T-helper 1 cell (primary cell): Measurements from ENCODE around the gene CCNH.

Source experiments
- DNase-seq, 5 donors: peaks; one replicate each; pipeline ENCODE4 v3.0.0-alpha.2; 2012 to 2020

The CCNH gene

DNA sequence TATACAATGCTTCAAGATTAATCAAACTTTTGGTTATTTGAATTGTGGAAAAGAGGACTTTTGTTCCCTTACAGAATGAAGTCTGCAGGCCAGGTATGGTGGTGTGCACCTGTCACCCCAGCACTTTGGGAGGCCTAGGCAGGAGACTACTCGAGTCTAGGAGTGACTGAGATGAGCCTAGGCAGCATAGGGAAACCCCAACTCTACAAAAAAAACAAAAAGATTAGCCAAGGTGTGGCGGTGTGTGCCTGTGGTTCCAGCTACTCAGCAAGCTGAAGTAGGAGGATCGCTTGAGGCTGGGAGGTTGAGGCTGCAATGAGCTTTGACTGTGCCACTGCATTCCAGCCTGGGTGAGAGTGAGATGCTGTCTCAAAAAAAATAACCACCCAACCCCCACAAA, 9.3 kb downstream of the CCNH start:
- no peak for DNase-seq

GRCh38 chr5:87401626-87402025, 11.1 kb downstream of the CCNH start:
- DNase-seq, result no peak

DNA sequence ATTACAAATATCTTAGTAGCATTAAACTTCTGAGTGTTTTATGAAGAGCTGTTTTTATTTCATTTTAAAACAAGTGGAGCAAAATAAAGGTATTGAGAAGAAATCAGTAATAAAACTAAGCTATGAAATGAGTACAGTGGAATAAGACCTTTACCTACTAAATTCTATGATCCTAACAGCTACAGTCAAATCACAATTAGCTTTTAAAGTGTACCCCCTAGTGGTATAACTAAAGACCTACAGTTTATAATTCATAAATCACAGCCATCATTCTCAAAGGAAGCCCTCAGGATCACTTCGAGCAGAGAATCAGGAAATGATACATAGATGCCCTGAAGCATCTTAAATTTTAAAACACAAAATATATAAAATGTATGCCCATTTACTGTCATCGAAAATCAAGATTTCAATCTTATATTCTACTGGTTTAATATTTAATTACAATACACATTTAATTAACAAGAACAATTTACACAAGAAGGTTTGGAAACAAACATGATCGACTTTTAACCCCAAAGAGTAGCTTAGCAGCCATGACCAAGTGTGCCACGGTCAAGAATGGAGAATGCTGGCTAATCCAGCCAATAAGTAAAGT, 12.3 kb downstream of the CCNH start:
- DNase-seq, result peak in 1 of 5 donors; percentile 34

GRCh38 chr5:87399720-87400119, 13.0 kb downstream of the CCNH start:
- no peak for DNase-seq

DNA sequence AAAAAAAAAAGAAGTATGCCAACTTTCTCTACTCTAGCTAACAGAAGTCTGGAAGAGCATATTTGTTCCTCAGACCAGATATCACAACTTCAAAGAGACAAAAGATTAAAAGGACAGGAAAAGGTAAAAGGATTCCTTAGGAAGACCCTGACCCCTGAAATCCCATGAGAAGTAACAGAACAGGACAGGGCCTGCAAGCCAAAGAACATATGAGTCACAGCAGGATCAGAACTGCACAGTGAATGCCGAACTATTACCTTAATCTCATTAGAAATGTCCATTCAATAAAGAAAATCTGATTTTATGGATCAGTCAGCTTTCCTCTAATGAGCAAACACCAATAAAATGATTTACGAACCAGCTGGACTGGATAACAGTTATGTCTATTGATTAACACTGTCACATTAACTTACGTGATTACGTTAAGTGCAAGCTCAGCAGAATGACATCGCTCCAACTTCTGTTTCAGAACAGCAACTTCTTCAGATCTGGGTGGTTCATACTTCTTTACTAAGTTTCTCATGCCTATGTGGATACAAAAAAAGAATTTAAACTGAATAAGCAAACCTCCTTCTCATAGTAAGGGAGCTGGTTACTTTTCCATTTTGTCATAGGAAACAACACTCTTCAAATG, 13.6 kb downstream of the CCNH start:
- DNase-seq, result no peak

GRCh38 chr5:87394411-87395165, 18.1 kb downstream of the CCNH start:
- DNase-seq, result no peak

DNA sequence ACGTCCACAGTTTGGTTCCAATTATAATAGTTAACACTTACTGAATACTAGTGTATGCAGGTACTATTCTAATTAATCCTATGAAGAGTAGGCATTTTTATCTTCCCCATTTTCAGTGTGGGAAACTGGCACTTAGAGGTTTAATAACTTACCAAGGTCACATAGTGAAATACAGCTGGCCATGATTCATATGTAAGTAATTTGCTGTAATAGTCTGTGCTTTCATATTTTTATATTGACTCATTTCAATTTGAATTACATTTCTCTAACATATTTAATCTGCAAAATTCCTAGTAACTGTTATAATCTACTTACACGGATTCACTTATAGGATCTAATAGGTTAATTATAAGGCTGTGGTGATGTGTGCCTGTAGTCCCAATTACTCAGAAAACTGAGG, 19.4 kb downstream of the CCNH start:
- no peak for DNase-seq

GRCh38 chr5:87392801-87393200, 19.9 kb downstream of the CCNH start:
- DNase-seq, result no peak

DNA sequence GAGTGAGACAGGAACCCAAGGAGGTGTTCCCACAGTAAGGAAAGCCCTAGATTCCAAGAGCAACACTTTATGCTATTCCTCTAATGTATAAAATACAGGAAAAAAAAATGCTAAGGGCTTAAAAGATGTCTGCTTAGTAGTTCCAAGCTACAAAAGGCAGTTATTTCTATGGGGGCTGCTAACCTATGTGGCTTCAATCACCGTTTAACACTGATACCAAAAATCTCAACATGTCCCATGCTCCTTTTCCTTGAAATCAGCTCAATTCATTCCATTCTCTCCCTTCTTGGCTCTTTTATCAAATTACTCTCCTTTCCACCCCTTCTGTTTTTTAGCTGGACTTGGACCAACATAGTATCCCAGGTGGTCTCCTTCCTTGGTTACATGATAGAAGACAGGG, 20.6 kb downstream of the CCNH start:
- no peak for DNase-seq

DNA sequence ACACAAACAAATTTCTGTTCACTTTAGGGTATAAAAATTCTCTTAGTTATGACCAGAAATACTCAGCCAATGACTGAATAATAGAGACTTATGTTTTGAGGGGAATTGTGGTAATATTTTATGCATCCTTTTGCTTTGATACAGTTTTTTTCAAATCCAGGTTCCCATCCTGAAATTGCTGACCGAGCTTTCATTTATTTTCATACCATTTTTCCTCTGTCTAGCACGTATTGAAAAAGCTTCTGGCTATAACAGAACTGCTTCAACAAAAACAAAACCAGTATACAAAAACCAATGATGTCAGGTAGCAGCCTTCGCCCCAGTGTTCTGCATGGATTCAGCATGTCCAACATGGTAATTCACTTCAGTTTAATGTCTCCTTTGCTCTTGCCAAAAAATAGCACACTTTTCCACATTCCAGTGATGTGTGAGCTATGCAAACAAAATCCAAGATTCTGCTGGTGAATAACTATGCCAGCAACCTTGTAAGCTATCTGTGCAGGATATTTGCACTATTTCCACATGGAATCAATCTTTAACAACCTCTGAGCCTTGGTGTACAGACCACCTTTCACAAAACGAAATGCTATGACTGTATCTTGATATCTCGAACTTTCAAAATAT, 22.0 kb downstream of the CCNH start:
- DNase-seq, result no peak

- DNase-seq, result no peak
These were observed 22.7 kb downstream of the CCNH start for GRCh38 chr5:87390075-87390474.

DNA sequence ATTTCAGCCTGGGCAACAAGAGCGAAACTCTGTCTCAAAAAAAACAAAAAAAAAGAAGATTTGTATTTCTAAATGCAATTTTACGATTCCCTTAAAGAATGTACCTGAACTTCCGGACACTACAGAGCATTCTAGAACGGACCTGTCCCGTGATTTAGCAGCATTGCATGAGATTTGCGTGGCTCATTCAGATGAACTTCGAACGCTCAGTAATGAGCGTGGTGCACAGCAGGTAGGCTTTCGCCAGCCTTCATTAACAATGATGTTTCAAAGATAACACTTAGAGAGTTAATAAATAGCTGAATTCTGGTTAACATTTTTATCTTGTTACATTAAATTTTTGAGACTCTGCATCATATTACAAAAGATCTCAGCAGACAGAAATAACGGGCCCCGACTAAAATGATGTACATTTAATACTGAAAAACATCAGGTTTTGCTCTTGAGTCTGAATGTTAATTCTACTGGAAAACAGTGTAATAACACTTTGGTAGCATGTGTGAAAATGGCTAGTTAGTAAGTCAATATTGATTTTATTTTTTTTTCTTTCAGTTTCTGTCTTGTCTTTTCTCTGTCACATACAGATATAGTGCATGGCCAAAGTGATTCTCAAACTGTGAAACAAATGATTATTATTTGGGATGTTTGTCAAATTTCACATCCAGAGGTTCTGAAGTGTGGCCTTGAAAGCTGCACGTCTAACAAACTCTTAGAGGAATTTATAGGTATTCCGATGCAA, 23.3 kb downstream of the CCNH start:
- no peak for DNase-seq

DNA sequence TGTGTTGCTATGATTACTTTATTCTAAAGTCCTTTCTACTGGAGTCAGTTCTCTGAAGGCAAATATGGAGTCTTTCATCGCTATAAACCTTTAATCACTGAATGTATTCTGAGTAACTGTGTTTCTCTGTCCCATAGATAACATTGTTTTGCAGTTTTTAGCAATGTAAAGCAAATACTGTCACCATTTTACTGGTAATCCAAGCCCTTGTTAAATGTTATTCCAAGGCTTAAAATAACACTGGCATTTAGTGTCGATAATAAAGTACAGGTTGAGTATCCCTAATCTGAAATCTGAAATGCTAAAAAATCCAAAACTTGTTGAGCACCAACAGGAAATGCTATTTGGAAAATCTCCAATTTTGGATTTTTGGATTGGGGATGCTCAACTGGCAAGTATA, 24.6 kb downstream of the CCNH start:
- DNase-seq, result no peak

GRCh38 chr5:87385802-87386201, 26.9 kb downstream of the CCNH start:
- DNase-seq, result no peak

GRCh38 chr5:87383216-87383615, 29.5 kb downstream of the CCNH start:
- no peak for DNase-seq

DNA sequence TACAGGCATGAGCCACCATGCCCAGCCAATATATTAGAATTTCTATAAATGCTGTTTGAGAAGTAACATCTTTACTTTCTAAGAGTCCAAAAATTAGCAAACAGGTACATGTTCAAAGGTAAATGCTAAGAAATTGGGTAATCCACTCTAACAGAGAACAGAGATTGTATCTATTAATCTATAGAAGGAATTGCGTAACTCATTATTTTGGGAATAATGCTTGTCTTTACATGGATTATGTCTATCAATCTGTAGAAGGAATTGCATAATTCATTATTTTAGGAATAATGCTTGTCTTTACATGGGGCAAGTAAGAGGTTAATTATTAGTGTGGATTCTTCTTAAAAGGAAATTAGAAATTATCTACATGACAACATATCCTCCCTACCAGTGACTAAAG, 30.5 kb downstream of the CCNH start:
- no peak for DNase-seq

GRCh38 chr5:87372705-87373104, 40.0 kb downstream of the CCNH start:
- no peak for DNase-seq

DNA sequence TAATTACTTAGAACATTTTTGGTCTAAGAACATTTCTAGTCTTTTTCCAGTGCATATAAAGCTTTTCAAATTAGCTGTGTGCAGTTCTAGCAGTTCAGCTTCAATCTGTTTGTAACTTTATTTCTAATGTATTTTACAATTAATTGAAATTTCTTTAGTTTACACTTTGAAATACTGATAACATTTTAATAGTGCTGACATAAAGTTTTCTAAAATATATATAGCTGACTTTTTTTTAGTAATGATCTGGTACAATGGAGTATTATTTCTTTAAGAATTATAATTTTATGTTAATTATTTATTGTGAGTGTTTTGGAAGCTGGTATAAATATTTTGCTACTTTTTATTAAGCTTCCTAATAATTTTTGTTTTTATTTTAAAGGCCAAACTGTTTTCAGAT, 43.3 kb downstream of the CCNH start:
- DNase-seq, result no peak

- no peak for DNase-seq
These were observed 44.1 kb downstream of the CCNH start for GRCh38 chr5:87368601-87369000.

- no peak for DNase-seq
These were observed 45.5 kb downstream of the CCNH start for GRCh38 chr5:87367243-87367642.

- no peak for DNase-seq
These were observed 51.1 kb downstream of the CCNH start for GRCh38 chr5:87361536-87362213.

GRCh38 chr5:87361031-87361445, 51.7 kb downstream of the CCNH start:
- no peak for DNase-seq

DNA sequence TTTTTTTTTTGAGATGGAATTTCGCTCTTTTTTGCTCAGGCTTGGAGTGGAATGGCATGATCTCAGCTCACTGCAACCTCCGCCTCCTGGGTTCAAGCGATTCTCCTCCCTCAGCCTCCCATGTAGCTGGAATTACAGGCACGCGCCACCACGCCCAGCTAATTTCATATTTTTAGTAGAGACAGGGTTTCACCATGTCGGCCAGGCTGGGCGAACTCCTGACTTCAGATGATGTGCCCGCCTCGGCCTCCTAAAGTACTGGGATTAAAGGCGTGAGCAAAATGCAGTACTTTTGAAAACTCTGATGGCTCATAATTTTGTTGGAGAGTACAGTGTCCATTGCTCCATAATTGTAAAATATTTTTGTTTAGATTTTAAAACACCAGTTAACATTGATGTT, 52.6 kb downstream of the CCNH start:
- DNase-seq, result no peak
